GM12878 (cell line): ENCODE measurements around the gene BTBD19. TPM values are rescaled to one million over a fixed set of nuclear protein-coding genes. Genes with fewer than 3 reads are reported as not detected.
A peak's percentile ranks its signal among the peaks of the same experiment; 100 is the strongest.

ENCODE experiments used
- CBFB ChIP-seq: IDR thresholded peaks from 2 replicates; pipeline ENCODE4 v1.6.1; 2016; ENCODE audit warnings: antibody characterized with exemption, low read depth
- EP300 ChIP-seq, 2 experiments: fragments of 150-350 bp in 1 of 2; IDR thresholded peaks; 2 replicates each; pipeline ENCODE4 v1.6.1; 2011 to 2012; ENCODE audit warnings: low read depth in 2 of 2, low read length in 2 of 2, borderline replicate concordance in 1 of 2, improper control_type of control experiment in 1 of 2, inconsistent platforms in 1 of 2; ENCODE audit not compliant: control insufficient read depth in 1 of 2
- GATAD2B ChIP-seq: fragments of 450-650 bp; conservative IDR thresholded peaks from 2 replicates; pipeline ENCODE4 v1.6.1; 2017; ENCODE audit warnings: low read depth, mild to moderate bottlenecking, moderate library complexity
- IRF4 ChIP-seq: IDR thresholded peaks from 2 replicates; pipeline ENCODE4 v1.6.1; 2011; ENCODE audit warnings: low read depth, low read length
- JUND ChIP-seq: IDR thresholded peaks from 2 replicates; pipeline ENCODE4 v1.6.1; 2012; ENCODE audit warnings: low read depth, mild to moderate bottlenecking, low read length, improper control_type of control experiment, moderate library complexity
- PAX8 ChIP-seq: fragments of 450-650 bp; IDR thresholded peaks from 2 replicates; pipeline ENCODE4 v1.6.1; 2017; ENCODE audit warnings: mild to moderate bottlenecking, moderate library complexity
- SMAD5 ChIP-seq: IDR thresholded peaks from 2 replicates; pipeline ENCODE4 v1.6.1; 2016; ENCODE audit warnings: antibody characterized with exemption, low read depth
- SP1 ChIP-seq: IDR thresholded peaks from one replicate; pipeline ENCODE4 v1.6.1; 2011; ENCODE audit warnings: low read depth, low read length
- SREBF1 ChIP-seq: IDR thresholded peaks from 2 replicates; pipeline ENCODE4 v1.6.1; 2012; ENCODE audit warnings: mild to moderate bottlenecking, low read length
- STAT1 ChIP-seq: fragments of 450-650 bp; conservative IDR thresholded peaks from 2 replicates; pipeline ENCODE4 v1.6.1; 2014; ENCODE audit warnings: antibody characterized with exemption, mild to moderate bottlenecking
- YBX1 ChIP-seq: fragments of 450-650 bp; IDR thresholded peaks from 2 replicates; pipeline ENCODE4 v1.6.1; 2016; ENCODE audit warnings: antibody characterized with exemption
- YY1 ChIP-seq: IDR thresholded peaks from 2 replicates; pipeline ENCODE4 v1.6.1; 2011; ENCODE audit warnings: low read depth, mild to moderate bottlenecking, low read length
- polyA plus RNA-seq, 11 experiments: library from polyadenylated mRNA; depleted of rRNA in 4 of 11; unstranded in 6 of 11; stranded (reverse) in 5 of 11; fragments of >200 nt; fragmentation: Nextera tagmentation in 4 of 11; fragmentation: Illumina TruSeq in 1 of 11; extraction: Ambion mirVana in 4 of 11; extraction: Trizol in 1 of 11; gene quantifications; 1 replicate in 1 of 11; 2 replicates in 10 of 11; pipeline versions ENCODE4 v1.2.1 to v1.2.3, GENCODE V29; 2011 to 2016; ENCODE audit warnings: inconsistent platforms in 2 of 11, missing spikeins in 2 of 11, low read depth in 1 of 11
- total RNA-seq, 4 experiments: library from RNA; depleted of rRNA in 3 of 4; stranded (reverse); fragments of >200 nt in 3 of 4; fragmentation: Illumina TruSeq in 1 of 4; extraction: Trizol in 1 of 4; gene quantifications; 2 replicates each; pipeline versions ENCODE4 v1.2.1 to v1.2.3, GENCODE V29; 2013 to 2021

The BTBD19 gene
- total and polyA plus RNA-seq, 10 of the 15 experiments (the other 5 are each of a cell fraction or from before 2014, with no cell fraction given) = 0.13 to 2.7 (median 0.42) TPM

GRCh38 chr1:44807364-44808062, 810 bp upstream of the BTBD19 start (continued):
- no peak; the same call in 1 of the 2 replicates for TF ChIP-seq GATAD2B
- TF ChIP-seq STAT1 = peak; percentile 80; the same call in 1 of the 2 replicates
- TF ChIP-seq CBFB = no peak
- no peak for TF ChIP-seq YBX1
- TF ChIP-seq YY1 = peak; percentile 6; the same call in 1 of the 2 replicates
- TF ChIP-seq SREBF1 = no peak
- no peak for TF ChIP-seq SMAD5
- peak in 1 of 2 experiments; percentile 44; a peak in 2 of 4 replicates for TF ChIP-seq EP300 (IDR thresholded peaks at IDR 0.05; ENCODE audit: borderline replicate concordance in 1 of 2, control insufficient read depth in 1 of 2, low read depth in 2 of 2, low read length in 2 of 2)
- TF ChIP-seq JUND = no peak
- no peak for TF ChIP-seq PAX8
- TF ChIP-seq IRF4 = peak; percentile 9; the same call in 1 of the 2 replicates
- TF ChIP-seq SP1 = peak; percentile 41
